Glomerular visceral epithelial cell (primary cell): ENCODE data around the gene E2F4.

ENCODE experiments used
- DNase-seq: peaks from one replicate; pipeline ENCODE4 v3.0.0-alpha.2; 2016; ENCODE audit errors: extremely low spot score

The E2F4 gene, protein sequence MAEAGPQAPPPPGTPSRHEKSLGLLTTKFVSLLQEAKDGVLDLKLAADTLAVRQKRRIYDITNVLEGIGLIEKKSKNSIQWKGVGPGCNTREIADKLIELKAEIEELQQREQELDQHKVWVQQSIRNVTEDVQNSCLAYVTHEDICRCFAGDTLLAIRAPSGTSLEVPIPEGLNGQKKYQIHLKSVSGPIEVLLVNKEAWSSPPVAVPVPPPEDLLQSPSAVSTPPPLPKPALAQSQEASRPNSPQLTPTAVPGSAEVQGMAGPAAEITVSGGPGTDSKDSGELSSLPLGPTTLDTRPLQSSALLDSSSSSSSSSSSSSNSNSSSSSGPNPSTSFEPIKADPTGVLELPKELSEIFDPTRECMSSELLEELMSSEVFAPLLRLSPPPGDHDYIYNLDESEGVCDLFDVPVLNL

DNA sequence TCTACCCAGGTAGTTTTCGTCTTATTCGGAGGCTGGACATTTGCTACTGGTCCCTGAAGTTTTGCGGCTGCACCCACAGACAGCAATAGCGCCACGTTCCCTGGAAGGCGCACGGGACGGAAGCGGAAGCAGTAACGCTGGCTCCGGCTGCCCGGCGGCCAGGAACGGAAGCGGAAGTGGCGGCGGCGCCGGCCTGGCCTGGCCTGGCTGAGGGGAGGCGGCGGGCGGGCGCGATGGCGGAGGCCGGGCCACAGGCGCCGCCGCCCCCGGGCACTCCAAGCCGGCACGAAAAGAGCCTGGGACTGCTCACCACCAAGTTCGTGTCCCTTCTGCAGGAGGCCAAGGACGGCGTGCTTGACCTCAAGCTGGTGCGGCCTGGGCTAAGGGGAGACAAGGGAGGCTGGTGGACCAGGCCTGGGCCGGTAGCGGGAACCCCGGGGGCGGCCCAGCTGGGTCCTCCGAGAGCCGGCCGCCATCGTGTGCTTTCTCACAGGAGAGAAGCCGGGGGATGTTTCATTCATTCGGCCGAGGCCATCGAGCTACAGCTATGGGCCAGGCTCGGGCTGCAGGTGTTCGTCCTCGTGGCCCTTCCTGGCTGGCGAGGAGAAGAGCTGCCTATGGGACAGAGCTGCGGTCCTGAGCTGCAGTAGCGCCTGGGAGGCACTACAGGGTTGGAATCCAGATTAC is at the start of gene E2F4:
E2F4 (plus strand) TSS at position 161 of the 687 bp plus-strand sequence; CDS start at position 234, 73 bp downstream.
- peak; percentile 88 for DNase-seq

DNA sequence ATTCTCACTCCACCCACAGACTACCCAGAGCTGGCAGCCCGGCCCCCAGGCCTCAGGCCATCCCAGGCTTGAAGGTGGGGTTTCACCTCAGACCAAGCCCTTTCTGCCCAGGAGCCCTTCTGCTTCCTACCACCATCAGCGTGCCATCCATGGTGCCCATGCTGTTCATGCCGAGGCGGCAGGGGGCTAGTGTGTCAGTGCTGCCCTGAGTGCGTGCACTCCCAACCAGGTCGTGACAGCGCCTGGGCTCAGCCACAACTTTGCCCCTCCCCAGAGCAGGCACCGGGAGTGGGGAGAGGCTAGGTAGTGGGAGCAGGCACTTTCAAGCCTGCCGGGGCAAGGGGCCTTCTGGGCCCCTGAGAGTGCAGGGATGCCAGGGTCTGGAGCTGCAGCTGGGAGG is 49.6 kb upstream of the E2F4 start:
- DNase-seq, result no peak

GRCh38 chr16:67144943-67145342 is 47.0 kb upstream of the E2F4 start:
- no peak for DNase-seq

DNA sequence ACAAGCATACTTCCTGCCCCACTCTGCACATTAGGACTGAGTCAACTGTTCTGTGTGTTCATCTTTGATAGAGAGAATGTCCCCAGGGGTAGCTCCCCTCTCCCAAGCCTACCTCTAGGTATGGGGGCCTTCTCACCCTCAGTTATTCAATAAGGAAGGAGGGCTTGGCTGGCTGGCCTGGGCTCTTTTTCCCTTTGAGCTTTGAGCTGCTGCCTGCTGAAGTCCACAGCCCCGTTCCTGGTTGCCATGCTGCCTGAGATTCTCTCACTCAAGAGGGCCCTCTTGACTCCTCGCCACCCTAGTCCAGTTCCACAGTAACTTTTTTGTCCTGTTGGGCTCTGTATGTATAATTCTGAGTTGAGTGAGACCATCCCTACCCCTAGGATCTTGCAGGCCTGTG is 46.2 kb upstream of the E2F4 start:
- DNase-seq, result no peak

- no peak for DNase-seq
Measured at GRCh38 chr16:67146523-67147357, 45.2 kb upstream of the E2F4 start.

- DNase-seq, result no peak
Measured at GRCh38 chr16:67147437-67148140, 44.4 kb upstream of the E2F4 start.

DNA sequence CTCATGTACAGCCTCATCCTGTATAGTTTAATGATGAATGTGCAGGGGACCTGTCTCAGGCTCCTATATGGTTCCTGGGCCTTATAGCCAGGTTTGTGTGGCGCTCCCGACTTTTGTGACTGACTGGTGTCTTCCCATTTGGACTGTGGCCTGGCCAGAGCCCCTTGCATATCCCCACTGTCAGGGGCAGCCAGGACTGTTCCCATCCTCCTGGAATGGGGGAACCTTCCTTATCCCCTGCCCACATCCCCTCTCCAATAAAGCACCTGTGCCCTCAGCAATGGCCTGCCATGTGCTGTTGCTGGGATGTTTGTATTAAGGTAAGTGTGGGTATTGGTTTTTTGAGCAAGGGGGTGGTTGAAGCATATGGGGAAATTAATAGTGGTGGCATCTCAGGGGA is 43.7 kb upstream of the E2F4 start:
- no peak for DNase-seq

GRCh38 chr16:67148656-67149275 is 43.2 kb upstream of the E2F4 start:
- no peak for DNase-seq

- no peak for DNase-seq
Measured at GRCh38 chr16:67149276-67150046, 42.5 kb upstream of the E2F4 start.

- DNase-seq, result no peak
Measured at GRCh38 chr16:67150047-67150832, 41.7 kb upstream of the E2F4 start.

- peak; percentile 60 for DNase-seq
Measured at GRCh38 chr16:67150833-67151396, 41.0 kb upstream of the E2F4 start, which contains the start of gene B3GNT9. TSS of gene B3GNT9 (minus strand) at chr16:67150998. CDS start at chr16:67150485, 513 bp downstream.

- DNase-seq, result no peak
Measured at GRCh38 chr16:67151431-67152097, 40.4 kb upstream of the E2F4 start.

GRCh38 chr16:67154578-67155294 is 37.2 kb upstream of the E2F4 start:
- DNase-seq, result no peak

GRCh38 chr16:67155295-67156142 is 36.4 kb upstream of the E2F4 start:
- peak; percentile 72 for DNase-seq

DNA sequence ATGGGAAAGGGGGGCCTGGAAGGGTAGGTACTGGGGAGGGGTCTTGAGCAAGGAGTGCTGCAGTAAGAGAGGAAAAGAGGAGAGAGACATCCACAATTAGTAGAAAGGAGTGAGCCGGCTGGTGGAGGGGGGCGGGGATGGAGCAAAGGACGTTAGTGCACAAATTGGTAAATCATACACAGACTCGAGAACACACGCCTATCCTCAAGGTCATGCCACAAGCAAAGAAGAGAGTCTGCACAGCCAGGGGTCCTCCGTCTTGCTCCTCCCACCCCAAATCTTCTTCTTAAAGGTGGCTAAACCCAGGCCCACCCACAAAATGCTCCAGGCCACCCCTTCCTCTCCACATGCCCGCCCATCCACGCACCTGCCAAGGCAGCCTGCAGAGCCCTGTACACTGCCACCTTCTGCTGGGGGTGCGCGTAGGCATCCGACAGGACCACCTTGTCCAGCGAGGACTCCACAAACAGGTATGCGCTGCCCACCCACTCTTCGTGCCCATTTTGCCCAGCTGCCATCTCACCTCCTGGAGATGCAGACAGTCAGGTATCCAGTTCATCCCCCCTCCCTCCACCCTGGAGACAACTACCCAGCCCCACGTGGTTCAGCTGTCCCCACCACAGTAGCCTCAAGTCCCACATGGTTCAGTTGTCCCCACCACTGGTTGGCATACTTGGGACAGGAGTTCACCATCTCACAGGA is 35.7 kb upstream of the E2F4 start:
- no peak for DNase-seq

DNA sequence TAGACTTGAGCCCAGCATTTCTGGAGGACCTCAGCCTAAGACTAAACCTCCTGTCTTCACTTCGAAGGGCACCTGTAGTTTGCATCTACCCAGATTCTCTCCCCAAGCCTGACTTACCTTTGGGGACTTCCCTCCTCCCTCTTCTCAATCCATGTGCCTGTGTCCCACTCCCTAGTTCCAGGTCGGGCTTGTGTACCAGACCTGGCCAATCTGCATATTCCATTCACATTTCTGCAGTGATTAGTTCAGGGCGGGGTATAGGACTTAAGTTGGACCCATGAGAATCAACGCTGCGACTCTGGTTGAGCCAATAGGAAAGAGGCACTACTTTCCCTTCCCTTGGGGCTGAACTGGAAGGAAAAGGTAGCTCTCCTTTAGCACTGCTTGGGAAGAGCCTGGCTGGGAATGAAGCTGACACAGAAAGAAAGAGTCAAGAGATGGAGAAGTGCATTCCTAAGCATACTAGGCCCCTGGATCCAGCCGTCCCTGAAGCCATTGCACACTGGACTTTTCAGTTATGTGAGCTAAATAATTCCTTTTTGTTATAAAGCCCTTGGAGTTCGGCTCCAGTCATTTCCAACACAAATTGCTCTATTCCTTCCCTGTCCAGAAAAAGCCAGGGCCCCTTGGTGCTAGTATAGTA is 34.7 kb upstream of the E2F4 start:
- no peak for DNase-seq
